GM19351 (cell line): ENCODE data around the gene SRPRA.
"Not testable (repeated sequence)": the region's sequence is repeated elsewhere in the genome, so short reads cannot be mapped to it uniquely, and the experiment has no call there.

Source experiments
- ATAC-seq: cut with Tn5 transposase; IDR thresholded peaks from one replicate; pipeline ENCODE4 v1.9.1; 2021; ENCODE audit warnings: mild to moderate bottlenecking, moderate library complexity; ENCODE audit not compliant: unreplicated experiment

Gene SRPRA, protein sequence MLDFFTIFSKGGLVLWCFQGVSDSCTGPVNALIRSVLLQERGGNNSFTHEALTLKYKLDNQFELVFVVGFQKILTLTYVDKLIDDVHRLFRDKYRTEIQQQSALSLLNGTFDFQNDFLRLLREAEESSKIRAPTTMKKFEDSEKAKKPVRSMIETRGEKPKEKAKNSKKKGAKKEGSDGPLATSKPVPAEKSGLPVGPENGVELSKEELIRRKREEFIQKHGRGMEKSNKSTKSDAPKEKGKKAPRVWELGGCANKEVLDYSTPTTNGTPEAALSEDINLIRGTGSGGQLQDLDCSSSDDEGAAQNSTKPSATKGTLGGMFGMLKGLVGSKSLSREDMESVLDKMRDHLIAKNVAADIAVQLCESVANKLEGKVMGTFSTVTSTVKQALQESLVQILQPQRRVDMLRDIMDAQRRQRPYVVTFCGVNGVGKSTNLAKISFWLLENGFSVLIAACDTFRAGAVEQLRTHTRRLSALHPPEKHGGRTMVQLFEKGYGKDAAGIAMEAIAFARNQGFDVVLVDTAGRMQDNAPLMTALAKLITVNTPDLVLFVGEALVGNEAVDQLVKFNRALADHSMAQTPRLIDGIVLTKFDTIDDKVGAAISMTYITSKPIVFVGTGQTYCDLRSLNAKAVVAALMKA

DNA sequence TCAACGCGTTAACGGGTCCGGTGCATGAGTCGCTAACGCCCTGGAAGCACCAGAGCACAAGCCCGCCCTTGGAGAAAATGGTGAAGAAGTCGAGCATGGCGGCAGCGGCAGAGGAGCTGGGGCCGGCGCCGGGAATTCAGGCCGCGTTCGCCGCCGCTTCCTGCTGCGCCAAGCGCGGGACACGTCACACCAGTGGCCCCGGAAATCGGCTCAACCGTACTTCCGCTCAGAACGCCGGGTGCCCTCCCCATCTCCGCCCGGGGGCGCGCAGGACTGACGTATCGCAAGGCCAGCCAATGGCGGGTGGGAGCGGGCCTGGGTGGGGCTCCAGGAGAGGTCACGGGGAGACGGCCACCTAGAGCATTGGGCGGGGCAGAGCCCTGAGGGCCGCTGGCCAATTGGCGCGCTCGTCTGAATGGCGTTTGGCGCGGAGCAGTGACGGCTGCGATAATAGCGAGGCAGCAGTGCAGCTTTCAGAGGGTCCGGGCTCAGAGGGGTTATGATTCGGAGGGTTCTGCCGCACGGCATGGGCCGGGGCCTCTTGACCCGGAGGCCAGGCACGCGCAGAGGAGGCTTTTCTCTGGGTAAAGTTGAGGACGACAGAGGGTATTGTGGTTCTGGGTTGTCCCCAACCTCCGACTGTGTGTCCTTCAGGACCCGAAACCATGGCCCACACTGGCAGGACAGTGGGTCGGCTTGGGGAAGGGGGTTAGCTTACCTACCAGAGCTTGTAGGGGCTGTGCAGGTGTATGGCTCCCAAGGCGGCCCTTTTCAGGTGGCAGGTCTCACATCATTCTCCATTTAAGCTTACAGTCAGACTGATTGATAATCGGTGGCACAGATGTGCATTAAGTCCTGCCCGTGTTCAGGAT is at the start of gene SRPRA, which contains the start of gene FOXRED1:
TSS of gene SRPRA (minus strand) at position 188 of the 872 bp plus-strand sequence. CDS start at position 97, 91 bp downstream.
TSS of gene FOXRED1 (plus strand) at position 447 of the 872 bp plus-strand sequence. CDS start at position 500, 53 bp downstream.
- ATAC-seq, result peak; percentile 98

DNA sequence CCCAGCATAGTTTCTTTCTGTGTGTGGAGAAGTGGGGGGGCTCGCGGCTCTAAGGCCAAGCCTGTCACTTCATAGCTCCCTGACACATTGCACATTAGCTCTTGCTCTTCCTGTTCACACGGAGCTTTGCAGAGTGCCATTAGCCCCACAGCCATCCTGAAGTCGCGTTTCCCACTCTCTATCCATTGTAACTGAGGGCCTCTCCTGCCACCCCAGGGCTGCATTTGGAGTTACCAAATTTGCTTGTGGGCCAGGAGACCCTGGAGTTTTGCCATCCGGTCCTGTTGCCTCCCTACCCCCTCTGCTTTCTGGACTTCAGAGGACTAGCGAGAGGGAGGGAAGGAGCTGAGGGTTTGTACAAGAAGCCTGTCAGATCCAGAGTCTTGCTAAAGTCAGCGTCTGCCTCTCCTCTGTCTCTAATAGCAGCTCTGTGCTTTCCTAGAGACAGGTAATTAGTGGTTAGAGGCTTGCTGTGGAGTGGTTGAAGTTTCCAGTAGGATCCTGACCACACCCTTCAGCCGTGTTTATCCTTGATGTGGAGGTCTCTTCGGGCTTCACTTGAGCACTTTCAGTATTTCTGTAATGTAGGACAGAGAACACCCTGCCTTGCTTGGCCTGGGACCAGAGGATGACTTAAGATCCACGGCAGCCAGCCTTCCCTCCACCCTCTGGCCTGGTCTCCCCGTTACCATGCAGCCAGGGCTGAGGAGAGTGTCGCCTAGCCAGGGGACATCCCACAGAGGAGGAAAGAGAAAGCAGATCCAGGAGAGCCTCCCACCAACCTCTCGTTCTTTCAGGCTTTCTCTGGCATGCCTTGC is 49.3 kb upstream of the SRPRA start:
- peak; percentile 14 for ATAC-seq

DNA sequence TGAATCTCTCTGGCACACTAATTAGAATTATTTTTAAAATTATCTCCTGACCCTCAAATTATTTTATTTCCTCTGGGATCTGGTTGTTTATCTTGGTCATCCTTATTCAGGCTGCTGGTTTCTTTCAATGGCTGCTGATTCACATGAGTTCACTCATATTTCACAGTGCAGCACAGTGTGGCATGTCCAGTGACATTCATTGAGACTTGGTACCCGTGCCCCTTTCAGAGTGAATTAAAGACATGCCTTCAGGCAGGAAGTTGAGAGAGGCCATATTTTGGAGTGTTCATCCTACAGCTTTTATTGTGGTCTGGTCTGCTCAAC is 48.7 kb upstream of the SRPRA start:
- no peak for ATAC-seq

DNA sequence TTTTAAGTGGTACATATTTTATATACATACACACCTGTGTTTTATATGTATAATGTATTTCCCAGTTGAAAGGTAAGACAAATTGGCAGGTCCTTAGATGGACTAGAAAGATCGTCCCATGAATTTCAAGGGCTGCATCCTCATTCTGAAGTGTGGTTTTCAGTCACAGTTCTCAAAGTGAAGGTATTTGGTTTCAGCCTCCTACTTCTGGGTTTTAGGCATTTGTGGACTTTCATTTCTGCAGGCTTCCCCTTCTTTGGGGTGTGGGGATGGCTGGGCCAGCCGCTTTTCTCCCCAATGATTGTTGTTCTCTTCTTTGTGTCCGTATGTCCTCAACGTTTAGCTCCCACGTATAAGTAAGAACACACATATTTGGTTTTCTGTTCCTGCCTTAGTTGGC is 45.1 kb upstream of the SRPRA start:
- no peak for ATAC-seq

GRCh38 chr11:126312961-126313360 is 44.3 kb upstream of the SRPRA start:
- ATAC-seq, result no peak

DNA sequence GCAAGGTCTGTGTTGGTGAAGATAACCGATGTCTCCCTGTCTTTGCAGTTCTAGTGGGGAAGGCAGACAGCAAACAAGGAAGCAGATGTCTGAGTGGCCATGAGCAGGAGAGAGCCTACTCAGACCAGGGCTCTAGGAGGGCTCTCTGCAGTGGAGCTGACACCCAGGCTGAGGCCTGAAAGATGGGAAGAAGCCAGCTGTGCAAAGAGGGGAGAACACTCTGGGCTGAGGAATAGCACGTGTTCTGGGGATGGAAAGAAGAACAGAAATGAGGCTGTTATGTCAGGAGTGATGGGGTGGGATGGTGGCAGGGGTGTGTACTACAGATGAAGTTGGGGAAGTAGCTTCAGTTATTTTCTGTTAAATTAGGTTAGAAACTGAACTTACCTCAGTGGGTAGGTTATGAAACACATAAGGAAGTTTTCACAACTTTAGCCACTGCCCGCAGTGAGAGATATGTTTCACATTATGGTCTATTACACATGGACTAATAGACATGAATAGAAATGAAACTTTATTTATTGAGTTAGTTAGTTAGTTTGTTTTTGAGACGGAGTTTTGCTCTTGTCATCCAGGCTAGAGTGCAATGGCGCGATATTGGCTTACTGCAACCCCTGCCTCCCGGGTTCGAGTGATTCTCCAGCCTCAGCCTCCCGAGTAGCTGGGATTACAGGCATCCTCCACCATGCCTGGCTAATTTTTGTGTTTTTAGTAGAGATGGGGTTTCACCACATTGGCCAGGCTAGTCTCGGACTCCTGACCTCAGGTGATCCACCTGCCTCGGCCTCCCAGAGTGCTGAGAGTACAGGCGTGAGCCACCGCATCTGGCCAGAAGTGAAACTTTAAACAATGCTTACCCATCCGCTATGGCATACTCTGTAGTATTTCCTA is 43.0 kb upstream of the SRPRA start:
- ATAC-seq, result peak; percentile 78

- no peak for ATAC-seq
Observed at GRCh38 chr11:126310992-126311310, 42.3 kb upstream of the SRPRA start.

DNA sequence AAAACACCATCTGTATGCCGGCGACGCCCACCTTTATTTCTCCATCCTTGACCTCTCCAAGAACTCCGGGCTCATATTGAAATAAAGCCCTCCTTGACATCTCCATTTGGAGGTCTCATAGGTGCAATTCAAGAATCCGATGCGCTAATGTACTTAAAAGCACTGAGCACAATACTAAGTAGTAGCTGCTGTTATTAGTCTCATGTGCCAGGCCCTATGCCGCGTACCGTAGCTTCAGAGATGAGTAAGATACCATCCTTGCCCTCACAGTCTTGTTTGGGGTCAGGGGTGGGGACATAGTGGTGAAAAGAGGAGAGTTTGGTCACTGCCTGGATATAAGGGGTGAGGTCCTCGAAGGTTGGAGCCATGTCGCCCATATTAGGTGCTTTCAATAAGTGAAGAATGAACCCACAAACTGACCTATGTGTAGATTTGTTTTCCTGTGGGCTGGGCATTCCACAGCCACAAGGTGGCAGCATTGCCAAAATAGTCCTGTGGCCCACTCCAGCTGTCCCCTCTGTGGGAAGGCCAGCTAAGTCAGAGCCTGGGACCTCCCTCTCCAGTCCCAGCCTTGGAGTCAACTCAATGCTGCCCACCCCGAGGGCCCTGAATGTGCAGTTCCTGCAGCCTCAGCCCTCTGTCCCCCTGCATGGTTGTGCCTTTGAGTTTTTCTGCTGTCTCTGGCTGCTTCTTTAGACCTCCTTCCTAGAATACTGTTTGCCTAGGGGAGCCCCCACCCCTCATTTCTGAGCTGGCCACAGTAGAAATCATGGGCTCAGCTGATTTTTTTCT is 41.7 kb upstream of the SRPRA start:
- ATAC-seq, result peak; percentile 28

DNA sequence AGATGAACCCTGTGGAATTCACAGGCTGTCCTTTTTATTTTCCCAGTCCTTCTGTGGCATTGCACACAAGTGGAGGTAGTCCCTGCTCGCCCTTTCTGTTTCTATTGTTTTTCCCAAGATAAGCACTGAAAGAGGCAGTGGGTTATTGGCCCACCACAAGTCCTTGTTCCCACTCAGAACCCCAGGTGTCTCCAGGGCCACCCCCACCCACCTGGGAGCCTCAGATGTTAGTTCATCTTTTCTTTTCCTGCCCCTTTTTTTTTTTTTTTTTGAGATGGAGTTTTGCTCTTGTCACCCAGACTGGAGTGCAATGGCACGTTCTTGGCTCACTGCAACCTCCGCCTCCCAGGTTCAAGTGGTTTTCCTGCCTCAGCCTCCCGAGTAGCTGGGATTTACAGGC is 40.1 kb upstream of the SRPRA start:
- ATAC-seq, result not testable (repeated sequence)

DNA sequence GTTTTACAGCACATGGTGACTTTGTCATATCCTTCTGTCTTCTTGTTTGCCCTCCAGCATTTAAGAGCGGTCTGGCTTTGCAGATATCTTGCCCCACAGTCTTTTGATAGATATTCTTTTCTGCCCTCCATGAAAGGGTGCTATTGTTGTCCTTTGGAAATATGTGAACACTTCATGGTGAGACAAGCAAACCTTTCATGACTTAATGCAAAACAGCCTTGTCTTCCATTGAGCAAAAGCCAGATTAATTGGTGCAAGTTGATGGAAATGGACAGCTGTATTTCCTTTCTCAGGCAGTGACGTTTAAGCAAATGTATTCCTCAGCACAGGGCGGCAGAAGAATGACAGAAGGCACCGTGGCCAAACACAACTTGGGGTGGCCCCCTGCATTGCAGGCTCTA is 39.6 kb upstream of the SRPRA start:
- ATAC-seq, result no peak

- no peak for ATAC-seq
Observed at GRCh38 chr11:126307706-126308105, 39.0 kb upstream of the SRPRA start.

DNA sequence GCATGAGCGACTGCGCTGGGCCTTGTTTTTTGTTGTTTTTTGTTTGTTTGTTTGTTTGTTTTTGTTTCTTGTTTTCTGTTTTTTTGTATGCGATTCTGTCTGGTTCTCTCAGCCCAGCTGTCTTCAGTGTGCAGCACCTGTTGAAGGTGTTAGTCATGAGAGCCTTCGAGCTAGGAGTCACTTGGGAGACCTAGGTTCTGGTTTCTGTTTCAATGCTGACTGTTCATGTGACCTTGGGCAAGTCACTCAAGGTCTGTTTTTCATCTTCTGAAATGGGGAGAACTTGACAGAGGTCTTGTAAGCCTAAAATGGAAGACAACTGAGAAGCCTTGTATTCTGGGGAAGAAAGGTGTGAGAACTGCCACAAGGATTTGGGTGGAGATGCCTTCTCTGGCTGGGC is 37.0 kb upstream of the SRPRA start:
- ATAC-seq, result peak; percentile 61

- ATAC-seq, result no peak
Observed at GRCh38 chr11:126304457-126305075, 35.9 kb upstream of the SRPRA start.

- peak; percentile 82 for ATAC-seq
Observed at GRCh38 chr11:126303623-126304456, 35.1 kb upstream of the SRPRA start, which contains the start of gene DCPS. TSS of gene DCPS (plus strand) at chr11:126304060. CDS start at chr11:126304081, 21 bp downstream.

DNA sequence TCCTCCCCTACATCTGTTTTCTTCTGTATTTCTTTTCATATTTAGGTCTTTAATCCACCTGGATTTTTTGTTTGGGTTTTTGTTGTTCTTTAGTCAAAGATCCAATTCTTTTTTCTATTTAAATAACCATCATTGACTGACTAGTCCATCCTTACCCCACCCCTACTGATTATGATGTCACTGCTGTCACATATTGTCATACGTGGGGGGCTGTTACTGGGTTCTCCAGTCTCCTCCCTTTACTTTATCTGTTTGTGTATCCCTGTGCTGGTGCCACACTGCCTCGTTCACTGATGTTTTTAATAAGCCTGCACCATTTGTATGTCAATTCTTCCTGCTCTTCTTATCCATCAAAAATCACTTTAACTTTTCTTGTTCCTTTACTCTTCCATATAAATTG is 28.3 kb upstream of the SRPRA start:
- ATAC-seq, result no peak

GRCh38 chr11:126293726-126294125 is 25.0 kb upstream of the SRPRA start:
- ATAC-seq, result peak; percentile 40

GRCh38 chr11:126290887-126291286 is 22.2 kb upstream of the SRPRA start:
- no peak for ATAC-seq
